K562 (cell line): Measurements from ENCODE around the gene RNF17. TPM values are rescaled to one million over a fixed set of nuclear protein-coding genes. Genes with fewer than 3 reads are reported as not detected.
"Not testable (repeated sequence)": the region's sequence is repeated elsewhere in the genome, so short reads cannot be mapped to it uniquely, and the experiment has no call there.

Experiments
- ATAC-seq: fragments of 200-7000 bp; cut with Tn5 transposase; 3 replicates; pipeline ENCODE4 v1.9.1; 2020; ENCODE audit warnings: moderate library complexity
- BruUV-seq: library from RNA; stranded (reverse); fragments of 400-500 nt; replicated peaks from 2 replicates; lab custom pipeline; 2021; lab: Mats Ljungman, UMichigan
- CTCF ChIA-PET: fragments of 300-600 bp; formaldehyde crosslinking; extraction: SDS; loops from one replicate; lab custom pipeline; 2021; ENCODE audit warnings: low intra/inter-chr PET ratio; lab: Yijun Ruan, JAX
- POLR2A ChIA-PET: fragments of 300-600, 350-650 bp; sonication (Branson Sonifier 250); formaldehyde crosslinking; extraction: SDS; loops from one replicate; lab custom pipeline; 2021; ENCODE audit warnings: antibody characterized with exemption, inconsistent platforms; lab: Yijun Ruan, JAX
- DNase-seq, 4 experiments: peaks; one replicate each; pipeline versions ENCODE4 v3.0.0 to v3.0.0-alpha.2; 2011 to 2018; ENCODE audit warnings: low spot score in 3 of 4, mixed read lengths in 3 of 4; ENCODE audit errors: extremely low read depth in 1 of 4
- FAIRE-seq: peaks from 2 replicates; lab custom pipeline; 2011; peaks lifted over from hg19 to GRCh38; lab: Jason Lieb, UNC
- H2AFZ ChIP-seq: 2 replicates; pipeline ENCODE4 v1.6.0; 2011; ENCODE audit warnings: low read depth, low read length, control low read depth, inconsistent platforms
- H3K27ac ChIP-seq: fragments of 200-600 bp; 3 replicates; pipeline ENCODE4 v1.8.0; 2011; ENCODE audit warnings: low read depth, mild to moderate bottlenecking, control low read depth, inconsistent platforms, low read length, moderate library complexity, mixed read lengths; ENCODE audit errors: extremely low read depth
- H3K27me3 ChIP-seq, 2 experiments: fragments of 300-600 bp in 1 of 2; 2 replicates in 1 of 2; 3 replicates in 1 of 2; pipeline versions ENCODE4 v1.6.0 to v1.8.0; 2011; ENCODE audit warnings: inconsistent platforms in 2 of 2, low read length in 2 of 2, mild to moderate bottlenecking in 1 of 2, mixed read lengths in 1 of 2, moderate library complexity in 1 of 2; ENCODE audit not compliant: control insufficient read depth in 2 of 2, insufficient read depth in 2 of 2
- H3K36me3 ChIP-seq: fragments of 300-600 bp; 3 replicates; pipeline ENCODE4 v1.8.0; 2011; ENCODE audit warnings: mild to moderate bottlenecking, low read length, inconsistent platforms; ENCODE audit not compliant: control insufficient read depth, insufficient read depth
- H3K4me1 ChIP-seq, 2 experiments: fragments of 200-600 bp in 1 of 2; replicated peaks in 1 of 2; 2 replicates in 1 of 2; 3 replicates in 1 of 2; pipeline versions ENCODE4 v1.5.1 to v1.8.0; 2011; ENCODE audit warnings: inconsistent platforms in 2 of 2, low read length in 2 of 2, mild to moderate bottlenecking in 1 of 2, mixed read lengths in 1 of 2, moderate library complexity in 1 of 2; ENCODE audit not compliant: control insufficient read depth in 2 of 2, insufficient read depth in 2 of 2
- H3K4me2 ChIP-seq: 2 replicates; pipeline ENCODE4 v1.6.1; 2011; ENCODE audit warnings: low read length, control low read depth, inconsistent platforms, mixed read lengths; ENCODE audit not compliant: insufficient read depth
- H3K4me3 ChIP-seq: fragments of 200-600 bp; sonication (generic), shearing (Covaris generic); 2 replicates; pipeline ENCODE4 v1.5.1; 2016; ENCODE audit warnings: control low read depth, inconsistent platforms
- H3K79me2 ChIP-seq: fragments of 200-600 bp; 3 replicates; pipeline ENCODE4 v1.8.0; 2011; ENCODE audit warnings: low read length, inconsistent platforms; ENCODE audit not compliant: control insufficient read depth, insufficient read depth
- H3K9ac ChIP-seq, 2 experiments: 2 replicates each; pipeline versions ENCODE4 v1.6.0 to v1.6.1; 2011; ENCODE audit warnings: low read depth in 2 of 2, low read length in 2 of 2, control low read depth in 1 of 2, inconsistent platforms in 1 of 2, mild to moderate bottlenecking in 1 of 2, mixed read lengths in 1 of 2; ENCODE audit not compliant: insufficient read depth in 1 of 2
- H3K9me1 ChIP-seq: one replicate; pipeline ENCODE4 v1.6.0; 2011; ENCODE audit warnings: inconsistent platforms, mild to moderate bottlenecking, low read length, moderate library complexity; ENCODE audit not compliant: control insufficient read depth, insufficient read depth
- H3K9me3 ChIP-seq: replicated peaks from 2 replicates; pipeline ENCODE4 v1.5.1; 2011; ENCODE audit warnings: low read depth, low read length, inconsistent platforms; ENCODE audit not compliant: control insufficient read depth, insufficient read depth
- H4K20me1 ChIP-seq: replicated peaks from 2 replicates; pipeline ENCODE4 v1.6.1; 2011; ENCODE audit warnings: low read length, inconsistent platforms, mixed read lengths; ENCODE audit not compliant: control insufficient read depth, insufficient read depth
- CEBPB ChIP-seq: fragments of 450-650 bp; IDR thresholded peaks from 2 replicates; pipeline ENCODE4 v1.6.1; 2016; ENCODE audit warnings: missing genetic modification characterization, missing compliant biosample characterization
- FOSL1 ChIP-seq: fragments of 200-800 bp; sonication (Bioruptor generic); conservative IDR thresholded peaks from 2 replicates; pipeline ENCODE4 v1.6.1; 2016; ENCODE audit warnings: missing genetic modification characterization, missing compliant biosample characterization
- RHOXF2B ChIP-seq: fragments of 250-450 bp; sonication (Bioruptor Pico); conservative IDR thresholded peaks from 2 replicates; pipeline ENCODE4 v1.5.1; 2021
- SNRNP70 ChIP-seq: fragments of 200-400 bp; formaldehyde crosslinking; optimal IDR thresholded peaks from 2 replicates; pipeline ENCODE3; 2017; ENCODE audit warnings: low read depth, low read length
- WHSC1 ChIP-seq: IDR thresholded peaks from one replicate; pipeline ENCODE4 v1.6.1; 2012; ENCODE audit warnings: low read length, control low read depth, inconsistent platforms
- WGBS: fragments of 100-300 bp; shearing (Covaris generic); methylation state at CpG from one replicate; pipeline ENCODE4 v1.1.6; 2016; ENCODE audit warnings: low coverage, mixed read lengths; ENCODE audit not compliant: insufficient coverage; ENCODE audit errors: missing lambda C conversion rate; 5-methylcytosine and 5-hydroxymethylcytosine counted together
- in situ Hi-C: fragments of 300-500 bp; cut with MboI; formaldehyde crosslinking; loops from 4 replicates; pipeline ENCODE4 v1.15.0; 2018; ENCODE audit warnings: inconsistent platforms, mixed read lengths
- intact Hi-C: fragments of 100-400 bp; cut with micrococcal nuclease; formaldehyde crosslinking; loops from 2 replicates; pipeline ENCODE4 v1.14.2; 2022
- polyA plus RNA-seq, 8 experiments: library from polyadenylated mRNA; depleted of rRNA in 4 of 8; stranded (reverse) in 5 of 8; unstranded in 3 of 8; fragments of >200 nt; fragmentation: Nextera tagmentation in 2 of 8; fragmentation: Illumina TruSeq in 1 of 8; extraction: Ambion mirVana in 2 of 8; extraction: Trizol in 1 of 8; gene quantifications; 2 replicates each; pipeline versions ENCODE4 v1.2.1 to v1.2.3, GENCODE V29; 2011 to 2014; ENCODE audit warnings: inconsistent platforms in 1 of 8, missing spikeins in 1 of 8
- total RNA-seq, 7 experiments: library from RNA; depleted of rRNA in 6 of 7; stranded (reverse); fragments of >200 nt in 6 of 7; fragmentation: Illumina TruSeq in 2 of 7; extraction: Trizol in 2 of 7; gene quantifications; 2 replicates each; pipeline versions ENCODE4 v1.2.1 to v1.2.3, GENCODE V29; 2011 to 2021; ENCODE audit warnings: low replicate concordance in 1 of 7
- TF ChIP-seq, protein P1 (sequence below), 2 experiments: IDR thresholded peaks in 1 of 2; conservative IDR thresholded peaks in 1 of 2; 2 replicates each; pipeline ENCODE4 v1.6.1; 2016; ENCODE audit warnings: low read depth in 2 of 2, mild to moderate bottlenecking in 1 of 2, missing compliant biosample characterization in 1 of 2, missing genetic modification characterization in 1 of 2, moderate library complexity in 1 of 2
- TF ChIP-seq, protein P2 (sequence below): fragments of 450-650 bp; formaldehyde crosslinking; conservative IDR thresholded peaks from 2 replicates; pipeline ENCODE4 v1.4.0; 2022; ENCODE audit warnings: mild to moderate bottlenecking, missing genetic modification characterization

The RNF17 gene
- total and polyA plus RNA-seq, 9 of the 15 experiments (the other 6 are each of a cell fraction or from before 2014, with no cell fraction given): 0.11 to 0.90 (median 0.58) TPM

DNA sequence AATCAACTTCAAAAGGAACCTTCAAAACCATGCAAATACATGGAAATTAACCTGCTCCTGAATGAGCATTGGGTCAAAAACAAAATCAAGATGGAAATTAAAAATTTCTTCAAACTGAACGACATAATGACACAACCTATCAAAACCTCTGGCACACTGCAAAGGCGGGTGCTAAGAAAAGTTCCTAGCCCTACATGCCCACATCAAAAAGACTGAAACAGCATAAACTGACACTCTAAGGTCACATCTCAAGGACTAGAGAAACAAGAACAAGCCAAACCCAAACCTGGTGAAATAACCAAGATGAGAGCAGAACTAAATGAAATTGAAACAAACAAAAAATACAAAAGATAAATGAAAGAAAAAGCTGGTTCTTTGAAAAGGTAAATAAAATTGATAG is 73.6 kb downstream of the RNF17 start:
- H3K9me3 ChIP-seq, H3K4me2 ChIP-seq, BruUV-seq, H2AFZ ChIP-seq, H3K27me3 ChIP-seq, ATAC-seq, intact Hi-C loops, H3K79me2 ChIP-seq, H3K9ac ChIP-seq, H3K4me3 ChIP-seq, in situ Hi-C loops, CTCF ChIA-PET, POLR2A ChIA-PET, FAIRE-seq, H3K27ac ChIP-seq, DNase-seq, H3K9me1 ChIP-seq, H3K36me3 ChIP-seq, H3K4me1 ChIP-seq, H4K20me1 ChIP-seq: not testable (repeated sequence)
- 11% methylated on average over 2 of the region's 2 CpGs for WGBS

DNA sequence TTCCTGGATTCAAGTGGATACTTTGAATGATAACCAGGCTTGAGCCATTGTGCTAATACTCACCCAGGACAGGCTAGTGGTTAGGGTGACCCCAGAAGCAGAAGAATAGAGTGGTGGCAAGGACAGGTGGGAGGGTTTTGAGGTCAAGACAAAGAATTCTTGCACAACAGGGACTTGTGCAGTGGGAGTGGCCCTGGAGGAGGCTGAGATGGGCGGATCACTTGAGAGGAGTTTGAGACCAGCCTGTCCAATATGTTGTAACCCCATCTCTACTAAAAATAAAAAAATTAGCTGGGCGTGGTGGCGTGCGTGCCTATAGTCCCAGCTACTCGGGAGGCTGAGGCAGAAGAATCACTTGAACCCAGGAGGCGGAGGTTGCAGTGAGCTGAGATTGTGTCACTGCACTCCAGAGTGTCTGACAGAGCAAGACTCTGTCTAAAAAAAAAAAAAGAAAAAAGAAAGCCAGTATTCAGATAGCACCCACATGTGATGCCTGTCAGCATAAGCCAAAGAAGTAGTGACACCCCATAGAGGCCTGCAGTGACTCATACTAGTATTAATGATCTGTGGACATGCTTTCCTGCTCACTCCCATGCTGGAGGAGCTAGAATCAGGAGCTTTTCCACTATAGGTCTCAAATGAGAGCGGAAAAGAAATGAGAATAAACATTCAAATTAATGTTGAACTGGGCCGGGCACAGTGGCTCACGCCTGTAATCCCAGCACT is 78.7 kb downstream of the RNF17 start:
- H2AFZ ChIP-seq: no peak overlapping the region
- ATAC-seq (no peak), DNase-seq (no peak), FAIRE-seq (no peak)
- H3K9ac ChIP-seq: no peak overlapping the region
- no peaks in the 10 kb centered on the region for H3K9me1 ChIP-seq
- BruUV-seq: no TSS peak
- POLR2A ChIA-PET: no interaction called here
- no peaks in the 10 kb centered on the region for H3K4me1 ChIP-seq
- intact Hi-C loops: no loop called here
- H3K27me3 ChIP-seq: no peaks in the 10 kb centered on the region
- WGBS: 52% methylated on average over 8 of the region's 9 CpGs
- no peak overlapping the region for H3K4me2 ChIP-seq
- TF ChIP-seq FOSL1 (0 out of 2 replicates have a peak, but pooled peaks have one; percentile 25), WHSC1 (no peak), CEBPB (peak; percentile 41), RHOXF2B (CRISPR knock-in tag) (no peak), SNRNP70 (no peak)
- TF ChIP-seq, protein P1, sequence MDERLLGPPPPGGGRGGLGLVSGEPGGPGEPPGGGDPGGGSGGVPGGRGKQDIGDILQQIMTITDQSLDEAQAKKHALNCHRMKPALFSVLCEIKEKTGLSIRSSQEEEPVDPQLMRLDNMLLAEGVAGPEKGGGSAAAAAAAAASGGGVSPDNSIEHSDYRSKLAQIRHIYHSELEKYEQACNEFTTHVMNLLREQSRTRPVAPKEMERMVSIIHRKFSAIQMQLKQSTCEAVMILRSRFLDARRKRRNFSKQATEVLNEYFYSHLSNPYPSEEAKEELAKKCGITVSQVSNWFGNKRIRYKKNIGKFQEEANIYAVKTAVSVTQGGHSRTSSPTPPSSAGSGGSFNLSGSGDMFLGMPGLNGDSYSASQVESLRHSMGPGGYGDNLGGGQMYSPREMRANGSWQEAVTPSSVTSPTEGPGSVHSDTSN (CRISPR knock-in tag; IDR thresholded peaks at IDR 0.05; ENCODE audit: low read depth): no peak
- TF ChIP-seq, protein P1 (tag; conservative IDR thresholded peaks at IDR 0.05; ENCODE audit: low read depth): 0 out of 2 replicates have a peak, but pooled peaks have one; percentile 10
- TF ChIP-seq, protein P2, sequence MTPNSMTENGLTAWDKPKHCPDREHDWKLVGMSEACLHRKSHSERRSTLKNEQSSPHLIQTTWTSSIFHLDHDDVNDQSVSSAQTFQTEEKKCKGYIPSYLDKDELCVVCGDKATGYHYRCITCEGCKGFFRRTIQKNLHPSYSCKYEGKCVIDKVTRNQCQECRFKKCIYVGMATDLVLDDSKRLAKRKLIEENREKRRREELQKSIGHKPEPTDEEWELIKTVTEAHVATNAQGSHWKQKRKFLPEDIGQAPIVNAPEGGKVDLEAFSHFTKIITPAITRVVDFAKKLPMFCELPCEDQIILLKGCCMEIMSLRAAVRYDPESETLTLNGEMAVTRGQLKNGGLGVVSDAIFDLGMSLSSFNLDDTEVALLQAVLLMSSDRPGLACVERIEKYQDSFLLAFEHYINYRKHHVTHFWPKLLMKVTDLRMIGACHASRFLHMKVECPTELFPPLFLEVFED: no peak
- TF ChIP-seq, all 486 proteins: peak for 3
- no peak overlapping the region for H3K27ac ChIP-seq
- H3K36me3 ChIP-seq: no peaks in the 10 kb centered on the region
- CTCF ChIA-PET: no interaction called here
- in situ Hi-C loops: no loop called here
- no peaks in the 10 kb centered on the region for H3K79me2 ChIP-seq
- no peaks in the 10 kb centered on the region for H4K20me1 ChIP-seq
- H3K4me3 ChIP-seq: no peak overlapping the region
- H3K9me3 ChIP-seq: no peaks in the 10 kb centered on the region
